Measurements from ENCODE around the gene INSRR. TPM values are rescaled to one million over a fixed set of nuclear protein-coding genes. Genes with fewer than 3 reads are reported as not detected.

Gene INSRR
- total and polyA plus RNA-seq, 9 of the 15 experiments (the other 6 are each of a cell fraction or from before 2014, with no cell fraction given), result 0.03 to 0.18 (median 0.06) TPM; not detected in 3

GRCh38 chr1:156860113-156860627 is 1.3 kb upstream of the INSRR start (continued):
- TF ChIP-seq ZNF507 (tag; conservative IDR thresholded peaks at IDR 0.05) (no peak), RHOXF2B (CRISPR knock-in tag; conservative IDR thresholded peaks at IDR 0.05) (no peak), EWSR1 (IDR thresholded peaks at IDR 0.05; ENCODE audit: borderline replicate concordance, low read depth, partially characterized antibody) (no peak), ILK (tag; IDR thresholded peaks at IDR 0.05; ENCODE audit: borderline replicate concordance, low read depth) (no peak), SRSF1 (IDR thresholded peaks at IDR 0.05; ENCODE audit: low read depth, low read length) (no peak), USF2 (CRISPR knock-in tag; IDR thresholded peaks at IDR 0.05) (no peak), KDM5B (IDR thresholded peaks at IDR 0.05; ENCODE audit: insufficient replicate concordance, low read depth, low read length) (no peak), ZNF592 (IDR thresholded peaks at IDR 0.05) (no peak), NFXL1 (CRISPR knock-in tag; IDR thresholded peaks at IDR 0.05) (no peak), ZNF324 (CRISPR knock-in tag; IDR thresholded peaks at IDR 0.05) (no peak), FOXJ2 (tag; IDR thresholded peaks at IDR 0.05) (no peak)
- TF ChIP-seq, protein P1, sequence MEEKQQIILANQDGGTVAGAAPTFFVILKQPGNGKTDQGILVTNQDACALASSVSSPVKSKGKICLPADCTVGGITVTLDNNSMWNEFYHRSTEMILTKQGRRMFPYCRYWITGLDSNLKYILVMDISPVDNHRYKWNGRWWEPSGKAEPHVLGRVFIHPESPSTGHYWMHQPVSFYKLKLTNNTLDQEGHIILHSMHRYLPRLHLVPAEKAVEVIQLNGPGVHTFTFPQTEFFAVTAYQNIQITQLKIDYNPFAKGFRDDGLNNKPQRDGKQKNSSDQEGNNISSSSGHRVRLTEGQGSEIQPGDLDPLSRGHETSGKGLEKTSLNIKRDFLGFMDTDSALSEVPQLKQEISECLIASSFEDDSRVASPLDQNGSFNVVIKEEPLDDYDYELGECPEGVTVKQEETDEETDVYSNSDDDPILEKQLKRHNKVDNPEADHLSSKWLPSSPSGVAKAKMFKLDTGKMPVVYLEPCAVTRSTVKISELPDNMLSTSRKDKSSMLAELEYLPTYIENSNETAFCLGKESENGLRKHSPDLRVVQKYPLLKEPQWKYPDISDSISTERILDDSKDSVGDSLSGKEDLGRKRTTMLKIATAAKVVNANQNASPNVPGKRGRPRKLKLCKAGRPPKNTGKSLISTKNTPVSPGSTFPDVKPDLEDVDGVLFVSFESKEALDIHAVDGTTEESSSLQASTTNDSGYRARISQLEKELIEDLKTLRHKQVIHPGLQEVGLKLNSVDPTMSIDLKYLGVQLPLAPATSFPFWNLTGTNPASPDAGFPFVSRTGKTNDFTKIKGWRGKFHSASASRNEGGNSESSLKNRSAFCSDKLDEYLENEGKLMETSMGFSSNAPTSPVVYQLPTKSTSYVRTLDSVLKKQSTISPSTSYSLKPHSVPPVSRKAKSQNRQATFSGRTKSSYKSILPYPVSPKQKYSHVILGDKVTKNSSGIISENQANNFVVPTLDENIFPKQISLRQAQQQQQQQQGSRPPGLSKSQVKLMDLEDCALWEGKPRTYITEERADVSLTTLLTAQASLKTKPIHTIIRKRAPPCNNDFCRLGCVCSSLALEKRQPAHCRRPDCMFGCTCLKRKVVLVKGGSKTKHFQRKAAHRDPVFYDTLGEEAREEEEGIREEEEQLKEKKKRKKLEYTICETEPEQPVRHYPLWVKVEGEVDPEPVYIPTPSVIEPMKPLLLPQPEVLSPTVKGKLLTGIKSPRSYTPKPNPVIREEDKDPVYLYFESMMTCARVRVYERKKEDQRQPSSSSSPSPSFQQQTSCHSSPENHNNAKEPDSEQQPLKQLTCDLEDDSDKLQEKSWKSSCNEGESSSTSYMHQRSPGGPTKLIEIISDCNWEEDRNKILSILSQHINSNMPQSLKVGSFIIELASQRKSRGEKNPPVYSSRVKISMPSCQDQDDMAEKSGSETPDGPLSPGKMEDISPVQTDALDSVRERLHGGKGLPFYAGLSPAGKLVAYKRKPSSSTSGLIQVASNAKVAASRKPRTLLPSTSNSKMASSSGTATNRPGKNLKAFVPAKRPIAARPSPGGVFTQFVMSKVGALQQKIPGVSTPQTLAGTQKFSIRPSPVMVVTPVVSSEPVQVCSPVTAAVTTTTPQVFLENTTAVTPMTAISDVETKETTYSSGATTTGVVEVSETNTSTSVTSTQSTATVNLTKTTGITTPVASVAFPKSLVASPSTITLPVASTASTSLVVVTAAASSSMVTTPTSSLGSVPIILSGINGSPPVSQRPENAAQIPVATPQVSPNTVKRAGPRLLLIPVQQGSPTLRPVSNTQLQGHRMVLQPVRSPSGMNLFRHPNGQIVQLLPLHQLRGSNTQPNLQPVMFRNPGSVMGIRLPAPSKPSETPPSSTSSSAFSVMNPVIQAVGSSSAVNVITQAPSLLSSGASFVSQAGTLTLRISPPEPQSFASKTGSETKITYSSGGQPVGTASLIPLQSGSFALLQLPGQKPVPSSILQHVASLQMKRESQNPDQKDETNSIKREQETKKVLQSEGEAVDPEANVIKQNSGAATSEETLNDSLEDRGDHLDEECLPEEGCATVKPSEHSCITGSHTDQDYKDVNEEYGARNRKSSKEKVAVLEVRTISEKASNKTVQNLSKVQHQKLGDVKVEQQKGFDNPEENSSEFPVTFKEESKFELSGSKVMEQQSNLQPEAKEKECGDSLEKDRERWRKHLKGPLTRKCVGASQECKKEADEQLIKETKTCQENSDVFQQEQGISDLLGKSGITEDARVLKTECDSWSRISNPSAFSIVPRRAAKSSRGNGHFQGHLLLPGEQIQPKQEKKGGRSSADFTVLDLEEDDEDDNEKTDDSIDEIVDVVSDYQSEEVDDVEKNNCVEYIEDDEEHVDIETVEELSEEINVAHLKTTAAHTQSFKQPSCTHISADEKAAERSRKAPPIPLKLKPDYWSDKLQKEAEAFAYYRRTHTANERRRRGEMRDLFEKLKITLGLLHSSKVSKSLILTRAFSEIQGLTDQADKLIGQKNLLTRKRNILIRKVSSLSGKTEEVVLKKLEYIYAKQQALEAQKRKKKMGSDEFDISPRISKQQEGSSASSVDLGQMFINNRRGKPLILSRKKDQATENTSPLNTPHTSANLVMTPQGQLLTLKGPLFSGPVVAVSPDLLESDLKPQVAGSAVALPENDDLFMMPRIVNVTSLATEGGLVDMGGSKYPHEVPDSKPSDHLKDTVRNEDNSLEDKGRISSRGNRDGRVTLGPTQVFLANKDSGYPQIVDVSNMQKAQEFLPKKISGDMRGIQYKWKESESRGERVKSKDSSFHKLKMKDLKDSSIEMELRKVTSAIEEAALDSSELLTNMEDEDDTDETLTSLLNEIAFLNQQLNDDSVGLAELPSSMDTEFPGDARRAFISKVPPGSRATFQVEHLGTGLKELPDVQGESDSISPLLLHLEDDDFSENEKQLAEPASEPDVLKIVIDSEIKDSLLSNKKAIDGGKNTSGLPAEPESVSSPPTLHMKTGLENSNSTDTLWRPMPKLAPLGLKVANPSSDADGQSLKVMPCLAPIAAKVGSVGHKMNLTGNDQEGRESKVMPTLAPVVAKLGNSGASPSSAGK (IDR thresholded peaks at IDR 0.05), result no peak

Data from K562 (cell line).